ENCODE results near the gene NUDT21.

NUDT21 gene

DNA sequence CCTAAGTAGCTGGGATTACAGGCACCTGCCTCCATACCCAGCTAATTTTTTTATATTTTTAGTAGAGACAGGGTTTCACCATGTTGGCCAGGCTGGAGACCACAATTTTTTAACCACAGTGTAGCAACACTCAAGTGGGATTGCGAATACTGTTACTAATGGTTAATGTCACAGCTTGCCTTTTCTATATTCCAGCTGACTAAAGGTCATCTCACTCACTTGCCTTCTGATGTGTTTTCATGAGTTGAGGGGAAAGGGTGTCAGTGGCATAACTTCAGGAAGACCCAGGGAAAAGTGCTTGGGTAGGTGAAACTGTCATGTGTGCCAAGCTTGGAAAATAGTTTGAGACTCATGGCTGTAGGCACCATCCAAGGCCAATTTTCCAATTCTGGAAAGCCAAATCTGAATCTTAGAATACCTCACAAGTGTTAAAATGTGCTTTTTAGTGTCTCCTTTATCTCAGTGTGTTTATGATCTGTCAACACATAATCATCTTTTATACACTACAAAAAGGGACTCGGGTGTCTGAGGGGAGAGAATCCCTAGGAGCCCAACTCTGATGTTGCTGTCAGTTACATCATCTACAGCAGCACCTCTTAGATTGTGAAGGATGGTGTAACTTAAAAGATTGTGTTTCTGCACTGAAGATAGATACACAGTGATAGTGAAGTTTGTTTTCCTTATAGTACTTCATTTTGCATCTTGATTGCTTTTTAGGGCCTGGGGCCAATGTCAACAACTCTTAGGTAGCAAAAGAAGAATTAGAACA is 27.3 kb upstream of the NUDT21 start:
- Histone ChIP-seq H3K4me3 (ENCODE audit: low read depth in 1 of 2, low read length in 1 of 2) (no peak overlapping the region), H3K9me3 (no peaks in the 10 kb centered on the region), H3K36me3 (peaks cover 46% of the 10 kb centered on the region), H3K4me1 (ENCODE audit: control insufficient read depth in 1 of 2, insufficient read depth in 1 of 2, low read depth in 1 of 2, low read length in 1 of 2) (peaks cover 11 to 13% of the 10 kb centered on the region in 2 experiments), H3K27me3 (no peaks in the 10 kb centered on the region), H3K27ac (no peak overlapping the region)
- TF ChIP-seq, protein P1, sequence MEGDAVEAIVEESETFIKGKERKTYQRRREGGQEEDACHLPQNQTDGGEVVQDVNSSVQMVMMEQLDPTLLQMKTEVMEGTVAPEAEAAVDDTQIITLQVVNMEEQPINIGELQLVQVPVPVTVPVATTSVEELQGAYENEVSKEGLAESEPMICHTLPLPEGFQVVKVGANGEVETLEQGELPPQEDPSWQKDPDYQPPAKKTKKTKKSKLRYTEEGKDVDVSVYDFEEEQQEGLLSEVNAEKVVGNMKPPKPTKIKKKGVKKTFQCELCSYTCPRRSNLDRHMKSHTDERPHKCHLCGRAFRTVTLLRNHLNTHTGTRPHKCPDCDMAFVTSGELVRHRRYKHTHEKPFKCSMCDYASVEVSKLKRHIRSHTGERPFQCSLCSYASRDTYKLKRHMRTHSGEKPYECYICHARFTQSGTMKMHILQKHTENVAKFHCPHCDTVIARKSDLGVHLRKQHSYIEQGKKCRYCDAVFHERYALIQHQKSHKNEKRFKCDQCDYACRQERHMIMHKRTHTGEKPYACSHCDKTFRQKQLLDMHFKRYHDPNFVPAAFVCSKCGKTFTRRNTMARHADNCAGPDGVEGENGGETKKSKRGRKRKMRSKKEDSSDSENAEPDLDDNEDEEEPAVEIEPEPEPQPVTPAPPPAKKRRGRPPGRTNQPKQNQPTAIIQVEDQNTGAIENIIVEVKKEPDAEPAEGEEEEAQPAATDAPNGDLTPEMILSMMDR (IDR thresholded peaks at IDR 0.05), result no peak

DNA sequence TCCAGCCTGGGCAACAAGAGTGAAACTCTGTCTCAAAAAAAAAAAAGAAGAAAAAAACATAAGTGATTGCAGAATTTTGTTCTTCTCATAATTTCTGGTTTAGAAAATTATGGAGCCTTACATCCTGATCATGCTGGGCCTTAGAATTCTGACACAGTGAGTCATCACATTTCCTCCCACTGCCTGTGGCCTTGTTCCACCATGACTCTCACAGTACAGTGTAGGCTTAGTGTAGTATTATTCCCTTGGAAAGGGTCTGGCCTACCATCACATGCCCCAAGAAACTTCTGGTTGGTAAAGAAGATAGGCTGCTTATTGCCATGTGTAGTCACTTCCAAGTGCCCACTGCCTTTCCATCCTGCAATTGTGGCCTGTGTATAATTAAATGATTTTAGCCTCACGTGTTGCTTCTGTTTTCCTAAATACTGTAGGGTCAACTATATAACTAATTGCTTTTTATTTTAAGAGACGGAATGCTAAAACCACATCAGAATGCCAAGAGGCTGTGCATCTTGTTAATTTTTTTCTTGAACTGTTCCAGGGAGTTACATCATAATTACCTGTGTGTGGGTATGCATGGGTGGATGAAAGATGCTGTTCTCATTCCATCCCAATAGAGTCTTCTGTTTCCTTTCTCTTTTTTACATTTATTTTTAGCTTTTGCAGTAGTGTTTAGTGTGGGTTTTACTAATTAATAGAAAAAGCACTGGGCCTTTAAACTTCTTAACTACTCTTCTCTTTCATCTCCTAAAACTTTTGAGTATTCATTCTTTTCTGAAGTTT is 26.2 kb upstream of the NUDT21 start:
- no peaks in the 10 kb centered on the region for H3K27me3 ChIP-seq
- TF ChIP-seq, protein P1 (IDR thresholded peaks at IDR 0.05), result no peak
- no peak overlapping the region for H3K4me3 ChIP-seq (ENCODE audit: low read depth in 1 of 2, low read length in 1 of 2)
- no peaks in the 10 kb centered on the region for H3K9me3 ChIP-seq
- H3K4me1 ChIP-seq (ENCODE audit: control insufficient read depth in 1 of 2, insufficient read depth in 1 of 2, low read depth in 1 of 2, low read length in 1 of 2), result peaks cover 11 to 13% of the 10 kb centered on the region in 2 experiments
- no peak overlapping the region for H3K27ac ChIP-seq
- peaks cover 51% of the 10 kb centered on the region for H3K36me3 ChIP-seq

DNA sequence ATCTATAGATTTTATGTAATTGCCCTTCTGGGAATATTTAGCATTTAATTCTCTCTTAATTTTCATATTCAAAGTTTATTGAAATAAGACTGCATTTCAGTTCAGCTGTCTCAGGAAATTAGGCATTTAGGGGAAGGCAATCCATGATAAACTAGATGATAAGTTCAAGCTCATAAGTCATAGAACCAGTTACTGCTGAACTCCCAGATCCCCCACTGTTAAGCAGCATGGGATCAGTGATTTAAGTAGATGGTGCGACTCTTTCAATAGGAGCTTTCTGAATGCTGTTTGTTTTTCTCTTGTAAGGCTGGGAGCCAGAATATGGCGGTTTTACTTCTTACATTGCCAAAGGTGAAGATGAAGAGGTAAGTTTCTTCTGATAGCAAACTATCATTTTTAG is 24.1 kb upstream of the NUDT21 start:
- Histone ChIP-seq H3K27me3 (no peaks in the 10 kb centered on the region), H3K9me3 (no peaks in the 10 kb centered on the region), H3K4me1 (ENCODE audit: control insufficient read depth in 1 of 2, insufficient read depth in 1 of 2, low read depth in 1 of 2, low read length in 1 of 2) (peaks cover 11 to 13% of the 10 kb centered on the region in 2 experiments), H3K4me3 (ENCODE audit: low read depth in 1 of 2, low read length in 1 of 2) (no peak overlapping the region), H3K36me3 (peaks cover 70% of the 10 kb centered on the region), H3K27ac (no peak overlapping the region)
- TF ChIP-seq, protein P1 (IDR thresholded peaks at IDR 0.05), result no peak

DNA sequence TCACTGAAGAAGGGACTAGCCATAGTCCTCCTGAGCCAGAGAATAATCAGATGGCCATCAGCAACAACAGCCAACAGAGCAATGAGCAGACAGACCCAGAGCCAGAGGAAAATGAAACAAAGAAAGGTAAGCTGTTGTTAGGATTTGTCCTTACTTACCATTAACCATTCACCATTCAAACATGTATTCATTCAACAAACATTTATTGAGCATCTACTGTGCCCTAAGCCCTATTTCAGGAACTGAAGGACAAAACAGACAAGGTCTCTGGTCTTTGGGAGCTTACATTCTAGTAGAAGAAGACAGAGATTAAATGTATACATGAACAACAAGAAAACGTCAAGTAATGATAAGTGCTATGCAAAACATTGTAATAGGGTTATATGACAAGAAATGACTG is 19.5 kb upstream of the NUDT21 start:
- H3K4me3 ChIP-seq (ENCODE audit: low read depth in 1 of 2, low read length in 1 of 2), result no peak overlapping the region
- TF ChIP-seq, protein P1 (IDR thresholded peaks at IDR 0.05), result no peak
- H3K27ac ChIP-seq, result no peak overlapping the region
- H3K4me1 ChIP-seq (ENCODE audit: control insufficient read depth in 1 of 2, insufficient read depth in 1 of 2, low read depth in 1 of 2, low read length in 1 of 2), result no peaks in the 10 kb centered on the region
- H3K27me3 ChIP-seq, result no peaks in the 10 kb centered on the region
- H3K36me3 ChIP-seq, result peaks cover 95% of the 10 kb centered on the region
- H3K9me3 ChIP-seq, result no peaks in the 10 kb centered on the region

DNA sequence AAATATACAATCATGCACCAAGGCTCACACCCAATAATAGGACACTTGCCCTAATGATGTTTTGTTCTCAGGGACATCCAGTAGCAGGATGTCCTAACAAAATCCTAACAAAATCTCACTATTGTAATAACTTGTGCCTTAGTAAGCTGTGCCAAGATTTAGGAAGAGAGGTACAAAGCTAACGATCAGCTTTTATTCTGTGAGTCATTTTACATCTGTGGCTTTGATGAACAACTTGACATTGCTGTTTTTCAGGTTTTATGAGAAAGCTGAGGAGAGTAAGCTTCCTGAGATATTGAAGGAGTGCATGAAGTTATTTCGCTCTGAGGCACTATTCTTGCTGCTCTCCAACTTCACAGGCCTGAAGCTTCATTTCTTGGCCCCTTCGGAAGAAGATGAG is 19.1 kb upstream of the NUDT21 start:
- H3K4me3 ChIP-seq (ENCODE audit: low read depth in 1 of 2, low read length in 1 of 2), result no peak overlapping the region
- H3K36me3 ChIP-seq, result peaks cover 90% of the 10 kb centered on the region
- no peaks in the 10 kb centered on the region for H3K9me3 ChIP-seq
- H3K4me1 ChIP-seq (ENCODE audit: control insufficient read depth in 1 of 2, insufficient read depth in 1 of 2, low read depth in 1 of 2, low read length in 1 of 2), result no peaks in the 10 kb centered on the region
- TF ChIP-seq, protein P1 (IDR thresholded peaks at IDR 0.05), result no peak
- no peak overlapping the region for H3K27ac ChIP-seq
- H3K27me3 ChIP-seq, result no peaks in the 10 kb centered on the region

All from neutrophil (primary cell).